Keratinocyte (primary cell): Measurements from ENCODE around the gene ITPK1.

Source experiments
- CTCF ChIP-seq, 3 experiments: IDR thresholded peaks in 1 of 3; conservative IDR thresholded peaks in 1 of 3; optimal IDR thresholded peaks in 1 of 3; 2 replicates in 2 of 3; 3 replicates in 1 of 3; pipeline versions ENCODE3 to v1.5.1; 2011; ENCODE audit warnings: low read length in 3 of 3, mild to moderate bottlenecking in 3 of 3, moderate library complexity in 2 of 3, control low read depth in 1 of 3, inconsistent platforms in 1 of 3; ENCODE audit not compliant: insufficient read depth in 2 of 3; ENCODE audit errors: extremely low read depth in 1 of 3
- EZH2 ChIP-seq: IDR thresholded peaks from one replicate; pipeline ENCODE4 v1.6.1; 2012; ENCODE audit warnings: inconsistent platforms, mild to moderate bottlenecking, low read length, moderate library complexity

GRCh38 chr14:93106541-93107156, 9.1 kb downstream of the ITPK1 start:
- no peak for TF ChIP-seq CTCF (optimal IDR thresholded peaks at IDR 0.05 in 1 of 3, IDR thresholded peaks at IDR 0.05 in 1 of 3, conservative IDR thresholded peaks at IDR 0.05 in 1 of 3; ENCODE audit: extremely low read depth in 1 of 3, insufficient read depth in 2 of 3, low read length in 3 of 3)
- no peak for TF ChIP-seq EZH2
